HFFc6 (cell line): ENCODE measurements around the gene ABCC12. TPM values are rescaled to one million over a fixed set of nuclear protein-coding genes. Genes with fewer than 3 reads are reported as not detected.

Source experiments
- DNase-seq: peaks from one replicate; pipeline ENCODE4 v3.0.0-alpha.2; 2018
- H3K27ac Mint-ChIP-seq: 2 replicates; pipeline ENCODE4 v1.8.0; 2020; ENCODE audit warnings: mild to moderate bottlenecking, mixed read lengths
- H3K27me3 Mint-ChIP-seq: 2 replicates; pipeline ENCODE4 v1.8.0; 2021; ENCODE audit warnings: mild to moderate bottlenecking, moderate library complexity, mixed read lengths; ENCODE audit not compliant: insufficient read depth
- H3K36me3 Mint-ChIP-seq: 2 replicates; pipeline ENCODE4 v1.8.0; 2021; ENCODE audit warnings: low read depth, mixed read lengths
- H3K4me1 Mint-ChIP-seq: 2 replicates; pipeline ENCODE4 v1.8.0; 2020; ENCODE audit warnings: low read depth, mixed read lengths
- H3K4me3 Mint-ChIP-seq: 2 replicates; pipeline ENCODE4 v1.8.0; 2020; ENCODE audit warnings: mild to moderate bottlenecking, moderate library complexity, mixed read lengths
- H3K9me3 Mint-ChIP-seq: 2 replicates; pipeline ENCODE4 v1.8.0; 2020; ENCODE audit warnings: mild to moderate bottlenecking, mixed read lengths
- total RNA-seq, 6 experiments: library from RNA; stranded (reverse); fragmentation: NEBNext Ultra II Directional; extraction: Animal tissue kit (Norgen Biotek cat#: 25700); gene quantifications; 2 replicates in 1 of 6; 3 replicates in 5 of 6; pipeline ENCODE4 v1.2.3, GENCODE V29; 2021
- TF ChIP-seq, protein P1 (sequence below): fragments of 200-600 bp; sonication (generic); IDR thresholded peaks from 2 replicates; pipeline ENCODE4 v1.5.0; 2021; ENCODE audit warnings: antibody characterized with exemption, mild to moderate bottlenecking

ABCC12 gene
- total RNA-seq, 6 experiments from 2014 or later, result not detected

DNA sequence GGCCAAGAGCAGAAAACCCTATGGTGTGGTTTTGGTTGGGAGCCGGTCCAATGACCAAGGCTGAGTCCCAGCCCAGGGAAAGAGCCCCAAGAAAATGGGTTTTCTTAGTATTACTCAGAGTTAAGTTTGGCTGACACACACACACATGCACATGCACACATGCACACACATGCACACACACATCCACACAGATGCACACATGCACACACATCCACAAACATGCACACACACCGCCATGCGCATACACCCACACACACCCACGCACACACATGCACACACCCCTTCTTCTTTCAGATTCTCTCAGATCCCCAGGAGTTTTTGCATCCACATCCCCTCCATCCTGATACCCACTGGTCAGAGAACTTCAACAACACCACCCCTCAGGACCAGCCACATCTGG, 9.1 kb downstream of the ABCC12 start:
- H3K4me1 Mint-ChIP-seq, result no peaks in the 10 kb centered on the region
- no peak overlapping the region for H3K27ac Mint-ChIP-seq
- H3K9me3 Mint-ChIP-seq, result no peaks in the 10 kb centered on the region
- DNase-seq, result no peak
- peaks cover 11% of the 10 kb centered on the region for H3K27me3 Mint-ChIP-seq
- TF ChIP-seq, protein P1, sequence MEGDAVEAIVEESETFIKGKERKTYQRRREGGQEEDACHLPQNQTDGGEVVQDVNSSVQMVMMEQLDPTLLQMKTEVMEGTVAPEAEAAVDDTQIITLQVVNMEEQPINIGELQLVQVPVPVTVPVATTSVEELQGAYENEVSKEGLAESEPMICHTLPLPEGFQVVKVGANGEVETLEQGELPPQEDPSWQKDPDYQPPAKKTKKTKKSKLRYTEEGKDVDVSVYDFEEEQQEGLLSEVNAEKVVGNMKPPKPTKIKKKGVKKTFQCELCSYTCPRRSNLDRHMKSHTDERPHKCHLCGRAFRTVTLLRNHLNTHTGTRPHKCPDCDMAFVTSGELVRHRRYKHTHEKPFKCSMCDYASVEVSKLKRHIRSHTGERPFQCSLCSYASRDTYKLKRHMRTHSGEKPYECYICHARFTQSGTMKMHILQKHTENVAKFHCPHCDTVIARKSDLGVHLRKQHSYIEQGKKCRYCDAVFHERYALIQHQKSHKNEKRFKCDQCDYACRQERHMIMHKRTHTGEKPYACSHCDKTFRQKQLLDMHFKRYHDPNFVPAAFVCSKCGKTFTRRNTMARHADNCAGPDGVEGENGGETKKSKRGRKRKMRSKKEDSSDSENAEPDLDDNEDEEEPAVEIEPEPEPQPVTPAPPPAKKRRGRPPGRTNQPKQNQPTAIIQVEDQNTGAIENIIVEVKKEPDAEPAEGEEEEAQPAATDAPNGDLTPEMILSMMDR, result no peak
- no peaks in the 10 kb centered on the region for H3K36me3 Mint-ChIP-seq
- H3K4me3 Mint-ChIP-seq, result no peak overlapping the region

DNA sequence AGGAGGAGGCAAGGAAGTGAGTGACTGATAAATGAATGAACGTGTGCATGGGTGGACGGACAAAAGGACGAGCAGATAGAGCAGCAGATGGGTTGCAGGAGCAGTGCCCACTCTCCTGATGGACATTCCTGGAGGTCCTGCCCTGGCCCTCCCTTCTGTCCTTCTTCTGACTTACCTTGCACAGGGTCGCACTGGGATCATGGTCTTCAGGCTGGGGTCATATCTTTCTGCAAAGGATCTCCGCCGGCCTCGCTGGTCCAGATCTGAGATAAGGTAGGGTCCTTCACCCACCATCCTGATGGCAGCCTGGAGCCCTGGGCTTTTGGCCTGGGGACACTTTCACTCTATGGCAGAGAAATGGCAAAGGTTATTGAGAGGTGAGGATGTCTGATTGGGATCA, 9.7 kb downstream of the ABCC12 start:
- Mint-ChIP-seq H3K9me3 (no peaks in the 10 kb centered on the region), H3K4me1 (no peaks in the 10 kb centered on the region), H3K27me3 (peaks cover 8% of the 10 kb centered on the region), H3K27ac (no peak overlapping the region), H3K4me3 (no peak overlapping the region), H3K36me3 (no peaks in the 10 kb centered on the region)
- TF ChIP-seq, protein P1, result no peak
- no peak for DNase-seq

DNA sequence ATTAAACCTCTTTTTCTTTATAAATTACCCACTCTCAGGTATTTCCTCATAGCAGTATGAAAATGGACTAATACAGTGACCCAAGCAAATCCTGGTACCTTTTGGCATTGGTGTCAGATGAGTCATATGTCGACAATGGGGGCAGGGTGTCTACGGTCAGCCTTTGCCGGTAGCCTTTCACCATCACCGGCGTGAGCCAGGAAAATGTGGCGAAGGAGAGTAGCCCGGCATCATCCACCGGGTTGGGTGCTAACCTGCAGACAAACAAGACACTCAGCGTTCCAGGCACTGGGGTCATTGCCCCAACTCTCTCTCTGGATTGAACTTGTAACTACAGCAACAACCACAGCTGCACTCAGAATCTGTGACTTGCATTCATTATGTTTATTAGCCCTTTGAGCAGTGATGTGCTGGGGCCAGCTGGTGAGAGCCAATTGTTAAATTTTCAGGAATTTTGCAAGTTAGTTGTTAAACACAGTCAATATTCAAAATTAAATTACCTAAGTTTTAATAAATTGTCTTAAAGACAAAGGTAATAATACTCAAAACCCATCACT, 11.9 kb downstream of the ABCC12 start:
- DNase-seq, result no peak
- peaks cover 12% of the 10 kb centered on the region for H3K27me3 Mint-ChIP-seq
- H3K4me1 Mint-ChIP-seq, result no peaks in the 10 kb centered on the region
- no peak overlapping the region for H3K4me3 Mint-ChIP-seq
- H3K27ac Mint-ChIP-seq, result no peak overlapping the region
- H3K36me3 Mint-ChIP-seq, result no peaks in the 10 kb centered on the region
- H3K9me3 Mint-ChIP-seq, result no peaks in the 10 kb centered on the region
- TF ChIP-seq, protein P1, result no peak

DNA sequence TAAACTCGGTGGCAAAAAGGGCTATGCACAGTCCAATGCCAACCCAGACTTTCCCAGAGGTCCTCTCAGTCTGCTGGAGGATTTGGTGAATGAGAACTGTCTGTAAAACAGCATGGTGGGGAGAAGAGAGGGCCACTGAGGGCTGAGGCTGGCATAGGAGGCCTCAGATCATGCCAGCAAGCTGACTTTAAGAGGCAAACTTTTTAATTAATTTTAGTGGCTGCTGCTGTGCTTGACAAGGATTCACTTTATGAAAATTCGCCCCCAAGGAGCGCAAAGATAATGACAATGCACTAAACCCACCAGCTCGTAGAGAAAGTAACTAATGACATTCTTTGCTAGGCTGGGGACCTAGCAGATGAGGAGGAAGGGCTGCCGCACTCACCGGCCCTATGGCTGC, 15.0 kb downstream of the ABCC12 start:
- no peak for DNase-seq
- no peak overlapping the region for H3K27ac Mint-ChIP-seq
- H3K9me3 Mint-ChIP-seq, result no peaks in the 10 kb centered on the region
- H3K27me3 Mint-ChIP-seq, result peaks cover 8% of the 10 kb centered on the region
- no peaks in the 10 kb centered on the region for H3K36me3 Mint-ChIP-seq
- TF ChIP-seq, protein P1, result no peak
- no peak overlapping the region for H3K4me3 Mint-ChIP-seq
- H3K4me1 Mint-ChIP-seq, result peaks cover 7% of the 10 kb centered on the region; the same call in 1 of the 2 replicates

DNA sequence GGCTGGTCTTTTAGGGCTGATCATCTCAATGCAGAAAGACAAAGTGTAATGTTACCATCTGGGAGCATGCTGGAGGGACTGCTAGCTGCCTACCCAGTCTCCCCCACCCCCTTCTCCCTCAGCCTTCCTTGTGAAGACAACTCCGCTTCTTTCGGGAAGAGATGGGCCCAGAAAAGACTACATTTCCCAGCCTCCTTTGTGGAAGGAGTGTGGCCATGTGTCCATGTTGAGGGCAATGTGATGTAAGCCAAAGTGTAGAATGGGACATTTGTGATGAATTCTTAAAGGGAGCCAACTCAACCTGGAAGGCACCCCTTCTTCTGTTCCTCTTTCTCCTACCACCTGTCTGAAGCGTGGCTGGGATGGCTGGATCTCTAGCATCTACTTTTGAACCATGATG, 16.3 kb downstream of the ABCC12 start:
- peaks cover 8% of the 10 kb centered on the region for H3K27me3 Mint-ChIP-seq
- H3K4me3 Mint-ChIP-seq, result no peak overlapping the region
- H3K4me1 Mint-ChIP-seq, result peaks cover 7% of the 10 kb centered on the region; the same call in 1 of the 2 replicates
- H3K36me3 Mint-ChIP-seq, result no peaks in the 10 kb centered on the region
- H3K27ac Mint-ChIP-seq, result no peak overlapping the region
- no peaks in the 10 kb centered on the region for H3K9me3 Mint-ChIP-seq
- DNase-seq, result no peak
- TF ChIP-seq, protein P1, result no peak

DNA sequence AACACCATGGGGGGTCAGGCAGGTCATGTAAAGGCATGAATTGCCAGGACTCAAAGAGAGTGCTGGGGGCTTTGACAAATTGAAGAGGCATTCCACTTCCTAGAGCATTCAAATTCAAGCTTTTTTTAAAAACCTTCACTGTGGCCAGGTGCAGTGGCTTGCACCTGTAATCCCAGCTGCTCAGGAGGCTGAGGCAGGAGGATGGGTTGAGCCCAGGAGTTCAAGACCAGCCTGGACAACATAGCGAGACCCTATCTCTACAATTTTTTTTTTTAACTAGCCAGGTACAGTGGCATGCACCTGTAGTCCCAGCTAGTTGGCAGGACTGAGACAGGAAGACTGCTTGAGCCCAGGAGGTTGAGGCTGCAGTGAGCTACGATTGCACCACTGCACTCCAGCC, 17.2 kb downstream of the ABCC12 start:
- Mint-ChIP-seq H3K4me1 (peaks cover 7% of the 10 kb centered on the region; the same call in 1 of the 2 replicates), H3K36me3 (no peaks in the 10 kb centered on the region), H3K27me3 (peaks cover 8% of the 10 kb centered on the region), H3K4me3 (no peak overlapping the region), H3K9me3 (no peaks in the 10 kb centered on the region), H3K27ac (no peak overlapping the region)
- TF ChIP-seq, protein P1, result no peak
- DNase-seq, result no peak
